Breast epithelium (tissue), 3 donors: ENCODE results near the gene FMN1.

Source experiments
- POLR2A ChIP-seq: fragments of 450-650 bp; IDR thresholded peaks from one replicate; pipeline ENCODE4 v1.6.1; 2016; ENCODE audit warnings: antibody characterized with exemption, mild to moderate bottlenecking, moderate library complexity
- TF ChIP-seq, protein P1 (sequence below), 3 donors: fragments of 450-650 bp; IDR thresholded peaks; one replicate each; pipeline ENCODE4 v1.5.1; 2016 to 2017; ENCODE audit warnings: antibody characterized with exemption in 3 of 3, mild to moderate bottlenecking in 3 of 3, moderate library complexity in 3 of 3

DNA sequence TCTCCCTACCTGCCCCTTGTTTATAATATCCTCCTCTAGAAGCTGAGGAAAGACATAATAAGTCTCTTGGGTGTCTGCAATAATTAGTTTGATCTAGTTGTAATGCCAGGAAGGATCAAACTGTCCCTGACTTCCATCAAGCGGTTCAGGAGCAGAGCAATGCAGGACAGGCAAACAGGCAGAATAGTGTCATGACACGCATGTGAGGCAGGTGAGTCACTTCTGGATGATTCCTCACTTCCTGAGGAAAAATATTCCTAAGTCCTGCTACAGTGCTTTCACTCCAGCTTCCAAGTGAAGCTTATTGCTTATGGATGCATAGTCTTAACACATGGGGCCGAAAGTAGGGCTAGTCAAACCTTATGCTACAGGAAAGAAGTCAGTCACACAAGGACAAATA lies 390.9 kb downstream of the FMN1 start:
- TF ChIP-seq, protein P1, sequence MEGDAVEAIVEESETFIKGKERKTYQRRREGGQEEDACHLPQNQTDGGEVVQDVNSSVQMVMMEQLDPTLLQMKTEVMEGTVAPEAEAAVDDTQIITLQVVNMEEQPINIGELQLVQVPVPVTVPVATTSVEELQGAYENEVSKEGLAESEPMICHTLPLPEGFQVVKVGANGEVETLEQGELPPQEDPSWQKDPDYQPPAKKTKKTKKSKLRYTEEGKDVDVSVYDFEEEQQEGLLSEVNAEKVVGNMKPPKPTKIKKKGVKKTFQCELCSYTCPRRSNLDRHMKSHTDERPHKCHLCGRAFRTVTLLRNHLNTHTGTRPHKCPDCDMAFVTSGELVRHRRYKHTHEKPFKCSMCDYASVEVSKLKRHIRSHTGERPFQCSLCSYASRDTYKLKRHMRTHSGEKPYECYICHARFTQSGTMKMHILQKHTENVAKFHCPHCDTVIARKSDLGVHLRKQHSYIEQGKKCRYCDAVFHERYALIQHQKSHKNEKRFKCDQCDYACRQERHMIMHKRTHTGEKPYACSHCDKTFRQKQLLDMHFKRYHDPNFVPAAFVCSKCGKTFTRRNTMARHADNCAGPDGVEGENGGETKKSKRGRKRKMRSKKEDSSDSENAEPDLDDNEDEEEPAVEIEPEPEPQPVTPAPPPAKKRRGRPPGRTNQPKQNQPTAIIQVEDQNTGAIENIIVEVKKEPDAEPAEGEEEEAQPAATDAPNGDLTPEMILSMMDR (IDR thresholded peaks at IDR 0.05) = no peak
- TF ChIP-seq POLR2A = no peak
